Tibial nerve (tissue), 3 donors: ENCODE data around the gene PTPRG.

ENCODE experiments used
- POLR2A ChIP-seq, 2 donors: fragments of 450-650 bp; IDR thresholded peaks; one replicate each; pipeline ENCODE4 v1.6.1; 2017; ENCODE audit warnings: antibody characterized with exemption in 2 of 2, mild to moderate bottlenecking in 2 of 2, moderate library complexity in 2 of 2
- TF ChIP-seq, protein P1 (sequence below), 5 experiments: fragments of 200-600 bp in 3 of 5; fragments of 450-650 bp in 2 of 5; sonication (generic) in 3 of 5; IDR thresholded peaks; one replicate each; pipeline ENCODE4 v1.5.1; 2016 to 2019; ENCODE audit warnings: antibody characterized with exemption in 5 of 5, mild to moderate bottlenecking in 3 of 5, moderate library complexity in 2 of 5

DNA sequence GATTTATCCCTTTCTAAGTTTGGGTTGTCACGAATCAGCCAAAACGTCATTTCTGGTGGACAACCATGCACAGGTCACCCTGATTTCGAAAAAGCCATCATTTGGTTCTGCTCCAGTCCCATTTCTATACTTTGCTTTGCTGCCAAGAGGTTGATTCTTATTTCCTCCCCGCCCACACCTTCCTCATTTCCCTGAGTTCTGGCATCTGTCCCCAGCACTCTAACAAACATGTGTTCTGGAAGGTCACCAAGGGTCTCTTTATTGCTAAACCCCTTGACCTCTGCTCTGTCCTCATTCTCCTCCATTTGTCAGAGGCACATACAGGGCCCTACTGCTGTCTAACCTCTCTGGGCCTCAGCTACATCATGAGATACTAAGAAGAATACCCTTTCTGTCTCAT, 36.4 kb upstream of the PTPRG start:
- TF ChIP-seq, protein P1, sequence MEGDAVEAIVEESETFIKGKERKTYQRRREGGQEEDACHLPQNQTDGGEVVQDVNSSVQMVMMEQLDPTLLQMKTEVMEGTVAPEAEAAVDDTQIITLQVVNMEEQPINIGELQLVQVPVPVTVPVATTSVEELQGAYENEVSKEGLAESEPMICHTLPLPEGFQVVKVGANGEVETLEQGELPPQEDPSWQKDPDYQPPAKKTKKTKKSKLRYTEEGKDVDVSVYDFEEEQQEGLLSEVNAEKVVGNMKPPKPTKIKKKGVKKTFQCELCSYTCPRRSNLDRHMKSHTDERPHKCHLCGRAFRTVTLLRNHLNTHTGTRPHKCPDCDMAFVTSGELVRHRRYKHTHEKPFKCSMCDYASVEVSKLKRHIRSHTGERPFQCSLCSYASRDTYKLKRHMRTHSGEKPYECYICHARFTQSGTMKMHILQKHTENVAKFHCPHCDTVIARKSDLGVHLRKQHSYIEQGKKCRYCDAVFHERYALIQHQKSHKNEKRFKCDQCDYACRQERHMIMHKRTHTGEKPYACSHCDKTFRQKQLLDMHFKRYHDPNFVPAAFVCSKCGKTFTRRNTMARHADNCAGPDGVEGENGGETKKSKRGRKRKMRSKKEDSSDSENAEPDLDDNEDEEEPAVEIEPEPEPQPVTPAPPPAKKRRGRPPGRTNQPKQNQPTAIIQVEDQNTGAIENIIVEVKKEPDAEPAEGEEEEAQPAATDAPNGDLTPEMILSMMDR (IDR thresholded peaks at IDR 0.05) = no peak
- no peak for TF ChIP-seq POLR2A (IDR thresholded peaks at IDR 0.05)
